ENCODE results near the gene SLC16A5.
"Not testable (repeated sequence)": the region's sequence is repeated elsewhere in the genome, so short reads cannot be mapped to it uniquely, and the experiment has no call there.

Gene SLC16A5

GRCh38 chr17:75087558-75088453 is at the start of gene SLC16A5:
TSS of gene SLC16A5 (plus strand) at chr17:75087954. CDS start at chr17:75093637, 5,683 bp downstream.
- peak; percentile 40 for DNase-seq (ENCODE audit: low spot score)

GRCh38 chr17:75039238-75039637 is 48.5 kb upstream of the SLC16A5 start:
- no peak for DNase-seq (ENCODE audit: low spot score)

- no peak for DNase-seq (ENCODE audit: low spot score)
These were observed 46.0 kb upstream of the SLC16A5 start for GRCh38 chr17:75041656-75042280.

GRCh38 chr17:75043789-75044188 is 44.0 kb upstream of the SLC16A5 start:
- DNase-seq (ENCODE audit: low spot score), result not testable (repeated sequence)

GRCh38 chr17:75044716-75045115 is 43.0 kb upstream of the SLC16A5 start:
- no peak for DNase-seq (ENCODE audit: low spot score)

GRCh38 chr17:75045946-75046406 is 41.8 kb upstream of the SLC16A5 start:
- DNase-seq (ENCODE audit: low spot score), result not testable (repeated sequence)

- DNase-seq (ENCODE audit: low spot score), result peak; percentile 96
These were observed 41.1 kb upstream of the SLC16A5 start, which contains the start of the genes ATP5PD and KCTD2 for GRCh38 chr17:75046407-75047289. TSS of gene ATP5PD (minus strand) at chr17:75046969. CDS start at chr17:75042650, 4,319 bp downstream. TSS of gene KCTD2 (plus strand) at chr17:75047225. CDS start at chr17:75047251, 26 bp downstream.

GRCh38 chr17:75047398-75048098 is 40.2 kb upstream of the SLC16A5 start:
- no peak for DNase-seq (ENCODE audit: low spot score)

- no peak for DNase-seq (ENCODE audit: low spot score)
These were observed 39.4 kb upstream of the SLC16A5 start for GRCh38 chr17:75048249-75048878.

GRCh38 chr17:75049057-75049456 is 38.7 kb upstream of the SLC16A5 start:
- no peak for DNase-seq (ENCODE audit: low spot score)

- no peak for DNase-seq (ENCODE audit: low spot score)
These were observed 38.0 kb upstream of the SLC16A5 start for GRCh38 chr17:75049706-75050105.

GRCh38 chr17:75051941-75052340 is 35.8 kb upstream of the SLC16A5 start:
- DNase-seq (ENCODE audit: low spot score), result no peak

- no peak for DNase-seq (ENCODE audit: low spot score)
These were observed 28.1 kb upstream of the SLC16A5 start for GRCh38 chr17:75059369-75060345.

GRCh38 chr17:75060434-75061054 is 27.2 kb upstream of the SLC16A5 start:
- DNase-seq (ENCODE audit: low spot score), result no peak

GRCh38 chr17:75061055-75061438 is 26.7 kb upstream of the SLC16A5 start:
- no peak for DNase-seq (ENCODE audit: low spot score)

- DNase-seq (ENCODE audit: low spot score), result no peak
These were observed 26.1 kb upstream of the SLC16A5 start for GRCh38 chr17:75061618-75062017.

GRCh38 chr17:75063201-75063600 is 24.6 kb upstream of the SLC16A5 start:
- no peak for DNase-seq (ENCODE audit: low spot score)

GRCh38 chr17:75063626-75064025 is 24.1 kb upstream of the SLC16A5 start:
- no peak for DNase-seq (ENCODE audit: low spot score)

- DNase-seq (ENCODE audit: low spot score), result no peak
These were observed 23.7 kb upstream of the SLC16A5 start for GRCh38 chr17:75064040-75064439.
